ENCODE measurements around the gene MYOCD.

Gene MYOCD

GRCh38 chr17:12813664-12814063, 148.0 kb downstream of the MYOCD start:
- H3K4me2 ChIP-seq (ENCODE audit: low read length), result no peak overlapping the region
- H3K4me3 ChIP-seq (ENCODE audit: low read length), result no peak overlapping the region
- no peaks in the 10 kb centered on the region for H3K9me3 ChIP-seq (replicated peaks; ENCODE audit: low read length)
- H3K36me3 ChIP-seq (ENCODE audit: insufficient read depth, low read length), result no peaks in the 10 kb centered on the region
- no peak overlapping the region for H3K9ac ChIP-seq (ENCODE audit: low read depth, low read length)
- no peaks in the 10 kb centered on the region for H3K4me1 ChIP-seq (ENCODE audit: control insufficient read depth, insufficient read depth, low read length)
- no peaks in the 10 kb centered on the region for H3K27me3 ChIP-seq (ENCODE audit: control insufficient read depth, insufficient read depth, low read length)

- Histone ChIP-seq H3K9ac (ENCODE audit: low read depth, low read length) (no peak overlapping the region), H3K36me3 (ENCODE audit: insufficient read depth, low read length) (no peaks in the 10 kb centered on the region), H3K27me3 (ENCODE audit: control insufficient read depth, insufficient read depth, low read length) (no peaks in the 10 kb centered on the region), H3K4me2 (ENCODE audit: low read length) (no peak overlapping the region), H3K4me3 (ENCODE audit: low read length) (no peak overlapping the region), H3K9me3 (replicated peaks; ENCODE audit: low read length) (no peaks in the 10 kb centered on the region), H3K4me1 (ENCODE audit: control insufficient read depth, insufficient read depth, low read length) (no peaks in the 10 kb centered on the region)
Measured at GRCh38 chr17:12814718-12815117, 149.0 kb downstream of the MYOCD start.

- Histone ChIP-seq H3K4me2 (ENCODE audit: low read length) (no peak overlapping the region), H3K9me3 (replicated peaks; ENCODE audit: low read length) (no peaks in the 10 kb centered on the region)
Measured at GRCh38 chr17:12815642-12816141, 150.0 kb downstream of the MYOCD start.

More at GRCh38 chr17:12815642-12816141, 150.0 kb downstream of the MYOCD start:
- Histone ChIP-seq H3K27me3 (ENCODE audit: control insufficient read depth, insufficient read depth, low read length) (no peaks in the 10 kb centered on the region), H3K9ac (ENCODE audit: low read depth, low read length) (no peak overlapping the region), H3K4me1 (ENCODE audit: control insufficient read depth, insufficient read depth, low read length) (no peaks in the 10 kb centered on the region), H3K36me3 (ENCODE audit: insufficient read depth, low read length) (no peaks in the 10 kb centered on the region), H3K4me3 (ENCODE audit: low read length) (no peak overlapping the region)

Measured in skeletal muscle satellite cell (primary cell).